ENCODE measurements around the gene PTPRN. TPM values are rescaled to one million over a fixed set of nuclear protein-coding genes. Genes with fewer than 3 reads are reported as not detected.

Gene PTPRN
- total RNA-seq, 4 donors from 2014 or later, result not detected

- intact Hi-C loops (cut with DNase I; ENCODE audit: low total_unique reads) (loop anchor here (1.0 to 5.0 kb wide), 3 partner anchors 15 to 353 kb away; partner anchors contain the start of genes ANKZF1, ATG9A, CNPPD1 and STK11IP), in situ Hi-C loops (cut with MboI; ENCODE audit: low sequenced_read_pairs in 4 of 4) (no loop called here)
- Histone ChIP-seq H3K4me1 (peaks cover 38 to 41% of the 10 kb centered on the region in 2 donors), H3K27ac (peak overlapping the region; percentile 83 to 99 (median 96)), H3K9me3 (no peaks in the 10 kb centered on the region), H3K27me3 (no peaks in the 10 kb centered on the region), H3K4me3 (peak overlapping the region; percentile 65 to 98 (median 82)), H3K36me3 (peaks cover 0 to 14% of the 10 kb centered on the region in 2 donors)
- ATAC-seq, result no peak
- DNase-seq, result no peak
- no peak for TF ChIP-seq CTCF (IDR thresholded peaks at IDR 0.05 in 4 of 5, conservative IDR thresholded peaks at IDR 0.05 in 1 of 5)
Observed at GRCh38 chr2:219244789-219245147, 64.4 kb downstream of the PTPRN start.

GRCh38 chr2:219243291-219243761 is 65.9 kb downstream of the PTPRN start:
- peaks cover 26 to 27% of the 10 kb centered on the region in 2 donors for H3K4me1 ChIP-seq
- H3K9me3 ChIP-seq, result no peaks in the 10 kb centered on the region
- H3K4me3 ChIP-seq, result no peak overlapping the region
- H3K27me3 ChIP-seq, result no peaks in the 10 kb centered on the region
- no peak for ATAC-seq
- no peak for DNase-seq
- TF ChIP-seq CTCF (IDR thresholded peaks at IDR 0.05 in 4 of 5, conservative IDR thresholded peaks at IDR 0.05 in 1 of 5) (no peak), POLR2A (IDR thresholded peaks at IDR 0.05) (no peak)
- H3K36me3 ChIP-seq, result peaks cover 0 to under 1% of the 10 kb centered on the region in 2 donors
- no peak overlapping the region for H3K27ac ChIP-seq
- intact Hi-C loops (cut with DNase I; ENCODE audit: low total_unique reads), result no loop called here
- in situ Hi-C loops (cut with MboI; ENCODE audit: low sequenced_read_pairs in 4 of 4), result no loop called here

MicroRNAs within 50 kb of the gene (microRNA counts, 767-probe panel; counts per million panel counts)
- microRNA hsa-miR-153, result 356 to 448 counts per million in 2 donors

Small RNA genes lying within 50 kb of the gene (microRNA-seq; reads per million reads assigned to microRNA genes)
- gene MIR153-1 (ENCODE audit: borderline replicate concordance in 2 of 2), result 0 reads per million in 2 donors

Other genes starting within 250 kb of the PTPRN start
- gene IHH, start 248.5 kb downstream of the PTPRN start, total RNA-seq, result under 1 TPM in 1 of 4 donors, not detected in 3; 0.27 TPM
- 10 to 100 TPM; 24.5 to 39.0 (median 26.4) TPM for gene NHEJ1, start 148.6 kb downstream of the PTPRN start, total RNA-seq
- 1 to 10 TPM in 1 of 4 donors, under 1 TPM in 1, not detected in 2; 0.11 to 1.5 TPM for gene SLC23A3, start 139.4 kb downstream of the PTPRN start, total RNA-seq
- 100 to 1,000 TPM in 1 of 4 donors, 10 to 100 TPM in 3; 53.5 to 114 (median 55.9) TPM for gene CNPPD1, start 132.5 kb downstream of the PTPRN start, total RNA-seq
- gene RETREG2, start 131.1 kb downstream of the PTPRN start, total RNA-seq, result 10 to 100 TPM; 39.8 to 57.2 (median 44.9) TPM
- 10 to 100 TPM; 33.2 to 60.8 (median 41.2) TPM for gene ZFAND2B, start 102.6 kb downstream of the PTPRN start, total RNA-seq
- 10 to 100 TPM; 15.0 to 45.8 (median 31.8) TPM for gene ABCB6, start 90.4 kb downstream of the PTPRN start, total RNA-seq
- 100 to 1,000 TPM; 111 to 208 (median 176) TPM for gene ATG9A, start 79.8 kb downstream of the PTPRN start, total RNA-seq
- gene ANKZF1, start 79.6 kb downstream of the PTPRN start, total RNA-seq, result 10 to 100 TPM; 13.0 to 23.0 (median 19.1) TPM
- 1 to 10 TPM; 1.0 to 3.6 (median 1.3) TPM for gene GLB1L, start 64.0 kb downstream of the PTPRN start, total RNA-seq
- gene STK16, start 63.9 kb downstream of the PTPRN start, total RNA-seq, result 10 to 100 TPM in 3 of 4 donors, 1 to 10 TPM in 1; 4.4 to 19.3 (median 14.2) TPM
- gene TUBA4B, start 56.2 kb downstream of the PTPRN start, total RNA-seq, result not detected
- 100 to 1,000 TPM; 351 to 797 (median 386) TPM for gene TUBA4A, start 55.5 kb downstream of the PTPRN start, total RNA-seq
- 10 to 100 TPM; 58.6 to 76.5 (median 71.8) TPM for gene DNAJB2, start 30.0 kb downstream of the PTPRN start, total RNA-seq
- gene RESP18, start 23.3 kb upstream of the PTPRN start, total RNA-seq, result not detected
- gene DNPEP, start 78.5 kb upstream of the PTPRN start, total RNA-seq, result 100 to 1,000 TPM in 1 of 4 donors, 10 to 100 TPM in 3; 56.0 to 147 (median 65.3) TPM
- gene DES, start 109.0 kb upstream of the PTPRN start, total RNA-seq, result over 10,000 TPM; 19,008 to 28,635 (median 23,575) TPM
- gene SPEG, start 125.4 kb upstream of the PTPRN start, total RNA-seq, result 100 to 1,000 TPM; 104 to 387 (median 222) TPM
- 10 to 100 TPM; 18.0 to 25.8 (median 24.4) TPM for gene GMPPA, start 189.5 kb upstream of the PTPRN start, total RNA-seq
- under 1 TPM in 1 of 4 donors, not detected in 3; 0.11 TPM for gene ASIC4, start 205.1 kb upstream of the PTPRN start, total RNA-seq
- gene CHPF, start 234.4 kb upstream of the PTPRN start, total RNA-seq, result 10 to 100 TPM; 21.0 to 50.5 (median 37.2) TPM
- gene TMEM198, start 234.6 kb upstream of the PTPRN start, total RNA-seq, result 1 to 10 TPM in 3 of 4 donors, under 1 TPM in 1; 0.87 to 6.7 (median 3.3) TPM

Measured in gastrocnemius medialis (tissue), 4 donors.